Activated CD8-positive, alpha-beta memory T cell treated with anti-CD3 and anti-CD28 coated beads, Interleukin-2, amount 50 U/mL, for 4 hours (primary cell): ENCODE results near the gene FAM184A.
A peak's percentile ranks its signal among the peaks of the same experiment; 100 is the strongest.
"Not testable (repeated sequence)": the region's sequence is repeated elsewhere in the genome, so short reads cannot be mapped to it uniquely, and the experiment has no call there.

Experiments
- DNase-seq: peaks from one replicate; pipeline ENCODE4 v3.0.0-alpha.2; 2020

The FAM184A gene

DNA sequence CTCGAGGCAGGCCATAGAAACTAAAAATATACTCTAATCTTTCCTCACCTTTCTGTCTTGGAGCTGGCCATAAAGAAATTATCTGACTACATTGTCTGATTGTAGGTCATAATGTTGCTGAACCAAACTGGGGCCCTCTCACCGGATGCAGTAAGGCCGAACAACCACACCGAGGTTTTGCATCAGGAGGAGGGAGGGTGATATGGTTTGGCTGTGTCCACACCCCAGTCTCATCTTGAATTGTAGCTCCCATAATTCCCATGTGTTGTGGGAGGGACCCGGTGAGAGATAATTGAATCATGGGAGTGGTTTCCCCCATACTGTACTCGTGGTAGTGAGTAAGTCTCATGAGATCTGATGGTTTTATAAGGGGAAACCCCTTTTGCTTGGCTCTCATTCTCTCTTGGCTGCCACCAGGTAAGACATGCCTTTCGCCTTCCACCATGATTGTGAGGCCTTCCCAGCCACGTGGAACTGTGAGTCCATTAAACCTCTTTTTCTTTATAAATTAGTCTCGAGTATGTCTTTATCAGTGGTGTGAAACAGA, 19.4 kb upstream of the FAM184A start:
- not testable (repeated sequence) for DNase-seq

DNA sequence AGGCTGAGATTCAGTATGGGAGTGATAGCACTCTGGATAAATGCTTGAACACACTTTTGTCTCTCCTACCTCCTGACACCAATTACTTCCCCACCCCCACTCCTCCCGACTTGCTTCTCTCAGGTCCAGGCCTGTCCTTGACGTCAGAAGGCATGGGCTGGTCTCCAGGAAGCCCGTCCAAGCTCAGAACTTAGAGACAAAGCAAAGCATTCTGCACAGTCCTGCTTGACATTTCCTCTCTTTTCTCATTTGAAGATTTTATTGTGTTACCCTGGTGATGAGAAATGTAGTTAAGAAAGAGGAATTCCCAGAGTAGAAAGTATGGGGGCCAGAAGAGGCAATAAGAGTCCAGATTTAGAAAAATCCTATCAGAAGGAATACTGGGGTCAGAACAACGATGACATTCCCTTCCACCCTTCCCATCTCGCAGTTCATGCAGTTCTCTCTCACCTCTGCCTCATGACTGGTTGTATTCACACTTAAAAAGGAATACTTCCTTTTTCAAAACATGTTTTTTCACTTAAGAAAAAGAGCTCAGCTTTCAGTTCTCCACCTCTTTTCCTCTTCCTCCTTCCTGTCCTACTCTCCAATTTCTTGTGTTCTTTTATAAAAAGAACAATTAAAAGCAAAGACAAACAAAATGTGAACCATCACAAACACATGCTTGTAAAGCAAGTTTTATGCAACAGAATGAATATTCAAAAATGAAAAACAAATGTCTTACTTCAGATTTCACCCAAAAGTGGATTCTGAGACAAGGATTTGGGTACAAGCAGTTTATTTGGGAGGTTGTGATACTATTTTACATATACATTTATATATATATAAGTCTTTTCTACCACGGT, 18.5 kb upstream of the FAM184A start:
- no peak for DNase-seq

DNA sequence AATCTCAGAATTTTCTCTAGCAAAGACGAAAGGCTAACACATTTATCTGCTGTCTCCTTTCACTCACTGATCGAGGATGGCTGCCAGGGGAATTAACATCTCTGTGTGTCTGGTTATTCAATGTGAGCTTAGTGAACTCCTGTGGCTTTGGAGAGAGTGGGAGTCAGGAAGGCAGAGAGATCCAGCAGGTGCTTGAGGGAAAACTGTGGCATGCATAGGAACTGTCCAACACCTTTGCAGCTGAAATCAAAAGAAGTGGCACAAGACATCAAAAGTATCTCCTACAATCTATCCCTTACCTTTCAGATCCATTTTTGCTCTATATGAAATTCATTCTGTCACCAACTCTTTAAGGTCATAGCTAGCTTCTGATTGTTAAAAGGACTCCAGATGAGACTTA, 11.8 kb upstream of the FAM184A start:
- no peak for DNase-seq

DNA sequence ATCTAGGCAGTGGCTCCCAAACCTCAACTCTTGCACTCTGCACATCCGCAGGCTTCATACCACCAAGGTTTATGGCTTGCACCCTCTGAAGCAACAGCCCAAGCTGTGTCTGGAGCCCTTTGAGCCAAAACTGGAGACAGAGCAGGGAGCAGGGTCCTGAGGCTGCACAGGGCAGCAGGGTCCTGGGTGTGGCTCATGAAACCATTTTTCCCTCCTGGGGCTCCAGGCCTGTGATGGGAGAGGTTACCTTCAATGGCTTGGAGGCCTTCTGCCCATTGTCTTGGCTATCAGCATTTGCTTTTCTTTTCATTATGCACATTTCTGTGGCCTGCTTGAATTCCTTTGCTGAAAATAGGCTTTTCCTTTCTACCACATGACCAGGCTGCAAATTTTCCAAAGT, 6.3 kb upstream of the FAM184A start:
- DNase-seq: no peak

DNA sequence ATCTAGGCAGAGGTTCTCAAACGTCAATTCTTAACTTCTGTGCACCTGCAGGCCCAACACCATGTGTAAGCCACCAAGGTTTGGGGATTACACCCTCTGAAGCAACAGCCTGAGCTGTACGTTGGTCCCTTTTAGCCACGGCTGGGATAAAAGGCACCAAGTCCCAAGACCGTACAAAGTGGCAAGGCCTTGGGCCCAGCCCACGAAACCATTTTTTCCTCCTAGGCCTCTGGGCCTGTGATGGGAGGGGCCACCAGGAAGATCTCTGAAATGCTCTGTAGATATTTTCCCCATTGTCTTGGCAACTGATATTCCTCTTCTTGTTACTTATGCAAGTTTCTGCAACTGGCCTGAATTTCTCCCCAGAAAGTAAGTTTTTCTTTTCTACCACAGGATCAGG, 4.5 kb upstream of the FAM184A start:
- DNase-seq: no peak

DNA sequence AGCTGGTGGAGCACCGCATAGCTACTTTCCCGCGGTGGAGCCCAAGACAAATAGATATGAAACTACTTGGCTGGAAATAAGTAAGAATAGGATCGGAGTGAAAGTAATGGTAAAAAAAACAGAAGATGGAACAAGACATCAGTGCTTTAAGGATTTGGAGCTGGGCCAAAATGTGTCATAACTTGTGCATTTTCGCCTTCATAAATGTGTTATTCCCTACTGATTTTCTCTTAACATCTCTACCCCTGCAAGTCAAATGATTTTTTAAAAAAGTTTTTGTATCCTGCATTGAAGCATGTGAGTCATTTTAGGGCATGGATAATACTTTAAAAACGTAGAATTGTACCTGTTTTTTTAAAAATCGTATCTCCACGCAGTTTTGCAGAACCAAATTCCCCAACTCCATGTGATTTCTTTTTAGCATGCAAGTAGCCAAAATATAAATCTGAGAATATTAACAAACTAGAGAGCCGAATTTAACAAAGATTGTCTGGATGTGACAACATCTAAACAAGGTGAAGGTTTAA, 882 bp upstream of the FAM184A start:
- no peak for DNase-seq

DNA sequence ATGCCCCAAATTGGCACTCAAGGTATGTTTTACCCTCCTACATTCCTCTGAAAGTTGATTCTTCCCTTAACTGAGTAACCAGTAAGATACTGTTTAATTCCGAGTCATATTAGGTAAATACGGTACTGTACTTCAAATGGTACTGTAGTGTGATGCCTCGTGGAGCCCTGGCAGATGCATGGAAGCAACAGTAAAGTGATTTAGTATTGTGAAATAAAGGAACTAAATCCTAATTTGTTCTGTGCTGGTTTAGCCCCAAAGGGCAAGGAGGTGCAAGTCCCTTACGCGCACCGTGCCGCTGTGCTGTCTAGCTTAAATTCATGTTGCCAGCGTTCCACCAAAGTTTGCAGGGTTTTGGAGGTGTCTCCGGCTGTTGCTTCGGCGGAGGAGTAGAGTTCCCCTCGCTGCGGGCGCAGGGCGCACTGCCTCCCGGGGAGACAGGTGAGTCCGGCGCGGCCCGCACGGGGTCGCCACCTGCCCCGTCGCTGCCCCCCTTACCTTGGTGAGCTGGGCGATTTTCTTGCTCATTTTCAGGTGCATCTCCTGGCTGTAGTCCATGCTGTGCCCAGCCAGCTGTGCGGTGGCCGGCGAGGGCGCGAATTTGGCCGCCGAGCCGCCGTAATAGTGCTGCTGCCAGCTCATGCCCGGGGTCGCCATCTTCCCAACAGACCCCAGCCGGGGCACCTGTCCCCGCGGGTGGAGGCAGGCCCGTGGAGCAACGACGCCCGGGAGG, 655 bp downstream of the FAM184A start:
- peak; percentile 54 for DNase-seq

DNA sequence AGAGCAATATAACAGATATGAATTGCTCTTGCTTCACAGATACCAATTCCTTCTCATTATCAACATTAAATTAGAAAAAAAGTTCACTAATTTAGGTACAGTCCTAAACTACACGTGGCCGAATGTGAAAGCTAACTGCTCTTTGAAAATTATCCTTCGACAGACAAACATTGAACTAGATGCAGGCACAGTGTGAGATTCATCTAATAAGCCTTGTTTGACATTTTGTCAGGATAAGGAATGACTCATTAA, 1.1 kb downstream of the FAM184A start:
- DNase-seq: no peak

DNA sequence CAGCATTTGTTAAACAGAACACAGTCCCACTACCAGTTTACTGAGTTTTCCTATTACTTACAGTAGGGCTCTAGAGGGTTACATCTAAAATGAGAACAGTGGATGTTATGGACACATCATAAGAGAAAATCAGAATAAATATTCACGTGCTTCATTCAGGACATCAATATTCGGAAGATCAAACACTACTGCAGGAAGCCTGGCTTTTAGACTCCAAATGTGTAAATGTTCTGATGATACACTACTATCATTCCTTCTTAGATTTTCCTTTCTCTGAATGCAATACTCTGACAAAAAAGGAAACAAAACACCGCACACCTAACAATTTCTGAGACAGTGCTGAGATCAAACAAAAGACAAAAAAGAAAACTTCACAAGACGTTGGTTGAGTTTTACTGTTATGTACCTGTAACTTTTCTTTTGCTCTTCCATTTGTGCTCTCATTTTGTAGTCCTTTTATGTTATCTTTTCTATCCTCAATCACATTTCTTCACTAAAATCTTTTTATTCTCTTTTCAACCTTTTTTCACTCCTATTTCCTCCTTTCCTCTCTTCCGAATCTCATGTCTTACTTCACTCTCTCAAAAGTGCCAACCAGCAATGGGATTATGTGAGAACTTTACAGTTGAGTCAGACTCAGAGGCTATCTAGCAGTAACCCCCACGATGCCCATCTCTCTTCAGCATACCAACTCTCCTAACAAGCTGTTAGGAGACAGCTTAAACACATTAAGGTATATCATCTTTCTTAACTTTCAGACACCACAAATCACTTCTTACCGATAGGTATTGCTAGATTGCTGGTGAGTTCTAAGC, 1.7 kb downstream of the FAM184A start:
- DNase-seq: no peak

DNA sequence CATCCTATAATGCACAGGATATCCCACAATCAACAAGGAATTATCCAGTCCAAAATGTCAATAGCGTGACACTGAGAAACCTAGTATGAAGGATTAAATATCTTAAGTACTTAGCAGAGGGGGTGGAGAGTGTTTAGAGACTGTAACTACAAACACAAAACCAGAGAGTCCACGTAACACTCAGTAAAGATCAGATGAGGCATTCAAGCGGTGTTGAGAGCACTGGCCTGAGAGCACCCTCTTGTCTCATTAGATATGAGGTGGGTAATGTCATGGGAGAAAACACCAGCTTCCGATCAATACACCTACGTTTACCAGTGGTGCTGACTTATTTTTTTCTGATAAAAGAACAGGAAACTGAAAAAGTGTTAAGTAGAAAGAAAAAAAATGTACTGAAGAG, 2.3 kb downstream of the FAM184A start:
- no peak for DNase-seq

DNA sequence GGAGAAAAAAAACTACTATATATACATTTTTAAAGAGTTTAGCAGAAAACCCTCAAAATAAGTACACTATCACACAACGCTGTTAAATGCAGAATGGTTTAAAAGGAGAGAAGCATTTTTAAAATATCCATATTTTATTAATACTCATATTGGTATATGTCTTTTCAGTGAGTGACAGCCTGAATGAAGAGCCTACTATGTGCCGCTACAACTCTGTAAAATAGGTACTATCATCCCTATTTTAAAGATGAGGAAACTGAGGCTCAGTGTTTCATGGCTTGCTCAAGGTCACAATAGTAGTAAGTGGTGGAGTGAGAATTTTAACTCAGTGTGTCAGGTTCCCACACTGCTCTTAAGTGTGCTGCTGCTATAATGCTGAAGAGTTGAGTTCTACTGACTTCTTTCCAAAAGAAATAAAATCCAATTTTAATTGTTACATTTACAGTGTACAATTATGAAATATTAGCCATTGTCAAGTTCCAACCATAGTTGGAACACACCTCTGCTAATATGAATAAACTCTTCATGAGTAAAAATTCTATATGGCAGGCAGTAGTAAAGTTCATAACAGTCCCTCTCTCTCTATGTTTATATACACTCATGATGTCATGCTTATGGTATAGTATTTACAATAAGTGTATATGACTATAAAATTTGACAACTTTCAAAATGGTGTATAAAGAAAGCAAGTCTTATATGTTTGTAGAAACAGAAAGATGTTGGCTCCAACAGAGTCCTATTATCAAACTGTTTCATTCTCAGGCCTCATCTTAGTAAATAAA, 3.1 kb downstream of the FAM184A start:
- DNase-seq: no peak

DNA sequence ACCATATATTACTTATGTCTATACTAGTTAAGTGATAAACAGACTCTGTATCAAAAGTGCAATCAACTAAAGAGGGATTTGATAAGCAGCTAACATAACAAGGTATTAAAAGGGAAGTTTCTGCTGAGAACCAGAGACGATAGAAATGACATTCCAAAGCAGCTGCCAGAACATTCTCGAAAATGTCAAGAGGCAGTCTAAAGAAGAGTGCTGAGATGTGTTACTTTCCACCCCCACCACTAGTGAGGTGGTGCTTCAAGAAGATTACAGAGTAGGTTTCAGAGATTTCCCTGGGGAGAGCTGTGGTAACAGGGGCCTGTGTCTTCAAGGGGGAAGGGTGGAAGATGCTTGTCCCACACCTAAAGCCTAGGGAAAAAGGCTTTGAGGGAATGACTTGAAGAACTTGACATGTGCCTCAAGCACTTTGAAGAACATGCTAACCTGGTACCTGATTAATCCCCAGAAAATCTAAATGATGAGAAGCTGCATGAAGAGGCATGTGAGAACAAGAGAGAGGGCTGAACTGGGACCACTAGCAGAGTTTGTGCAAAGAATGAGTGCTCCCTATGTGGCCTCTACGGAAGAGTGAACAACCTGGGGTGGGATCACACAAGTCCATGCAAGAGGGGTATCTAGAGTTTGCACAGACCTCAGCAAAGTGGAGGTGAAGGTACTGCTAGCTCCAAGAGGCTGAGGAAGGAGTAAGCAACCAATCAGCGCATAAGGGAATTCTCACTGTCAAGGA, 5.0 kb downstream of the FAM184A start:
- no peak for DNase-seq

DNA sequence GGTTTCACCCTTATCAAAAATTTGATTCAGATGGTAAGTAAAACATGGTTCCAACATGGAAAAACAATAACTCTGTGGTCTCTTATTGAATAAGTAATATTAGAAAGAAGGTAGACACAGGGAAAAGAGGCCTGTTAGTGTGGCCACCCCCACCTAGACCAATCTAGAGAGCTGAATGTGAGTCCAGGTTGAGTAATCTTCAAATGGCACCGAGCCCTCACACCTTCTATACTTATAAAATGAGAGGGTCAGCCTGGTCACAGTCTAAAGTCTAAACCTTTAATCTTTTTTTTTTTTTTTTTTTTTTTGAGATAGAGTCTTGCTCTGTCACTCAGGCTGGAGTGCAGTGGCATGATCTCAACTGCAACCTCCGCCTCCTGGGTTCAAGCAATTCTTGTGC, 6.9 kb downstream of the FAM184A start:
- DNase-seq: no peak

DNA sequence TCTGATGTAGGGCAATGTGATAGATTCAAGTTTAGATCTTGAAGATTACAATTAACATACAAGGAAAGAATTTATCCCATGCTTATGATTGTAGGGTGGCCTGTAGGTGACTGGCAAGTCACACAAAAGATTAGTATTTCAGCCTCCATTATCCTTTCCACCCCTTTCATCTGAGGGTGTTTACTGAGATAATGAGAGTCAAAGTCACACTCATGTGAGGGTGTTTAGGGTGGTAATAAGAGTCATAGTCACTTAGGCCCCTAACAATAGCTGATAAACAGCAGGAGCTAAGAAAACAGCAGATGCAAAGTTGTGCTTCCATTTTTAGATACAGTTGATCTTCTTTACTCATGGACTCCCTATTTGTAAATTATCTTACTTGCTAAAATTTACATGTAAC, 11.4 kb downstream of the FAM184A start:
- DNase-seq: no peak

DNA sequence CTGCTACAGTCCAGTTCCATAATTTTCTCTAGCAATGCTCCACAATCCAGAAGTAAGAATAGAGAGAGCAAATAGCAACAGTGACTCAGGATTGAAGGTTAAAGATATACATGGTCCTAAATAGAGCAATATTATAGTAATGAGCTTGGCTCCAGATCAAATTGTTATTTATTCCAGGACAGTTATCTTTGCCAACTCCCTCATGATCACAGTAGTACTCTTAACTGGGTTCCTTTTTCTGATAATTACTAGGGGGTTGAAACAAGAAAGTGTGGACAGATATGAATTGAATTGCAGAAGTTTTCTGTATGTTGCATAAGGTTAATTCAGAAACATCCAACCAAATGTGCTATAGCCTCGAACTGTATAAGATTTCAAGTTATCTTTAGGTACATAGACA, 11.9 kb downstream of the FAM184A start:
- DNase-seq: no peak

DNA sequence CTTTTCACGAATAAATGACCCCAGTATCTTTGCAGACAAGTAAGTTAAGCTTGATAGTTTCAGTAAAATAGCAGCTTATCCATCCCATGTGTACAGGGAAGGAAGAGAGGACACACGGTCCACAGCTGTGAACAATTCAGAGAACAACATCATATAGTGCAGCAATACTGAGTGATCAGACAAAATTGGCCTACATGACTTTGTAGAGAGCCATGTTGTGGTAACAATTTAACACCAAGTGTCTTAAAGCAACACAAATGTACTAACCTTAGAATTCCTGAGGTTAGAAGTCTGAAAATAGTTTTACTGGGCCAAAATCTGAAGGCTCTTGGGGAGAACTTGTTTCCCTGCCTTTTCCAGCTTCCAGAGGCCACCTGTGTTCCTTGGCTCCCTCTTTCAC, 12.5 kb downstream of the FAM184A start:
- no peak for DNase-seq

DNA sequence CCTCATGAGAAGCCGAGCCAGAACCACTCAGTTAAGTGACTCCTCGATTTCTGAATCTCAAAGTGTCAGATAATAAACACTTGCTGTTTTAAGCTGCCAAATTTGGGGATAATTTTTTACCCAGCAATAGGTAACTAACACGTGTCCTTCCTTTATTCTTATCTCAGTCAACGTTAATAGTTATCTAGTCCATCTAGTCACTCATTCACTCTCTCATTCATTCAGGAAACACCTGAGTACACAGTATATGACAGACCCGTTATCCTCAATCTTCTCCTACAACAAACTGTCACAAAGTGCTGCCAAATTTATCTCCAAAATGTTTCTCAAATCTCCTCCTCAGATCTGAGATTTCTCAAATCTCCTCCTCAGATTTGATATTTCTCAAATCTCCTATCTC, 13.1 kb downstream of the FAM184A start:
- no peak for DNase-seq

DNA sequence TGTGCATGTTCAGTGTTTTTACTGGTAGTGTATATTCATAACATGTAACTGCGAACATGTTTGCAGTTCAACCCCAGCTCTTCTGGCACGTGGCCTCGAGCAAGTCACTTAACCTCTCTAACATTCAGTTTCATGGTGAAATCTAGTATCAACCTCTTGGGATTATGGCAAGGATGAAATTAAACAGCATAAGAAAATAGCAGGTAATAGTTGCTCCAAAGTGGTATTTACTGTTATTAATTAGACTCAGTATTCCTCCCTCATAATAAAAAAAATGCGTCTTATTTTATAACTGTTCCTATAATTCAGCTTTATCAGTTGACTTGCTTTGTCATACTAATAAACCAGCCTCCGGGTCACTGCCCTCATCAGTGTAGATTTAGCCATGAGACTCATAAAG, 15.0 kb downstream of the FAM184A start:
- no peak for DNase-seq

DNA sequence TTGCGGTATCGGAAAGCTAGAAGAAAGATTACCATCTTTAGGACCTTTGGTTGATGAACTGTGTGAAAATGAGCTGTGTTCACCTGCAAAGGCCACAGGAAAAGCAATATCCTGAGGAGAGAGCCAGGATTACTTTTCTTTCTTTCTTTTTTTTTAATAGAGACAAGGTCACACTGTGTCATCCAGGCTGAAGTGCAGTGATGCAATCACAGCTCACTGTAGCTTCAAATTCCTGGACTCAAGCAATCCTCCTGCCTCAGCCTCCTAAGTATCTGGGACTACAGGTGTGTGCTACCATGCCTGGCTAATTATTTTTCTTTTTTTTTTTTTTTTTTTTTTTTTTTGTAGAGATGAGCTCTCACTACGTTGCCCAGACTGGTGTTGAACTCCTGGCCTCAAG, 17.2 kb downstream of the FAM184A start:
- no peak for DNase-seq

DNA sequence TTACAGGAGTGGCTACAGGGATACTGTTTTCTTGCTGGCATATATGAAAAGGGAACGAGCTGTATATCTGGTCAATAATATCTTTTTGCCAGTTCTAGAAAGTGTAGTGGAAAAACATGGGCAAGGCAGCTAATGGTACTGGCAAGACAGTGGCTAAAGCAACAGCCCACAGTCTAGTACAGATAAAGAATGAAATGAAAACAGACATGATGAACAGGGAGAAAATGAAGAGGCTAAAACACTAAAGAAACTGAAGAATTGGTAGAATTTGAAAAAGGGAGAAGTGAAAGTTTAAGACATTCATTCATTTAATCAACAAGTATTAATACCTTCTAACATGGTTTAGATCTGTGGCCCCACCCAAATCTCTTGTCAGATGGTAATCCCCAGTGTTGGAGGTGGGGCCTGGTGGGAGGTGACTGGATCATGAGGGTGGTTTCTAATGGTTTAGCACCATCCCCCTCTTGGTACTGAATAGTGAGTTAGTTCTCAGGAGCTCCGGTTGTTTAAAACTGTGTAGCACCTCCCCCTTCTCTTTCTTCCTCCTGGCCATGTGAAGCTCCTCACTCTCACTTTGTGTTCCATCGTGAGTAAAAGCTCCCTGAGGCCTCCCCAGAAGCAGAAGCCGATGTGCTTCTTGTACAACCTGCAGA, 18.1 kb downstream of the FAM184A start:
- DNase-seq: no peak

DNA sequence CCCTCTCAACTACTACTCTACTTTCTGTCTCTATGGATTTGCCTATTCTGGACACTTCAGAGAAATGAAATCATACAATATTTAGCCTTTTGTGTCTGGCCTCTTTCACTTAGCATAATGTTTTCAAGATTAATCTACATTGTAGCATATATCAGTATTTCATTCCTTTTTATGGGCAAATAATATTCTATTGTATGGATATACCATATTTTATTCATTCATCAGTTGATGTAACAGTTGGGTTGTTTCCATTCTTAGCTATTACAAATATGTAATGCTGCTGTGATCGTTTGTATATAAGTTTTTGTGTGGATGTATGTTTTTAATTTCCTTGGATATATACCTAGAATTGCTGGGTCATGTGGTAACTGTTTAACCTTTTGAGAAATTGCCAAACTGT, 23.4 kb downstream of the FAM184A start:
- no peak for DNase-seq
